CD14-positive monocyte (primary cell): ENCODE data around the gene PLAAT4. TPM values are rescaled to one million over a fixed set of nuclear protein-coding genes. Genes with fewer than 3 reads are reported as not detected.
A peak's percentile ranks its signal among the peaks of the same experiment; 100 is the strongest.

Source experiments
- DNase-seq, 3 donors: peaks; one replicate each; pipeline ENCODE4 v3.0.0-alpha.2; 2011 to 2022
- H2AFZ ChIP-seq: 2 replicates; pipeline ENCODE4 v1.6.0; 2012; ENCODE audit warnings: mild to moderate bottlenecking, low read depth, low read length, inconsistent platforms; ENCODE audit not compliant: insufficient read depth, poor library complexity, severe bottlenecking
- H3K27ac ChIP-seq, 2 donors: 1 replicate in 1 of 2; 2 replicates in 1 of 2; pipeline ENCODE4 v1.5.1; 2012 to 2013; ENCODE audit warnings: low read length in 2 of 2, control low read depth in 1 of 2, inconsistent platforms in 1 of 2, low read depth in 1 of 2, mild to moderate bottlenecking in 1 of 2
- H3K27me3 ChIP-seq, 2 donors: one replicate each; pipeline versions ENCODE4 v1.6.0 to v1.6.1; 2011 to 2013; ENCODE audit warnings: low read length in 2 of 2; ENCODE audit not compliant: control insufficient read depth in 2 of 2, insufficient read depth in 2 of 2
- H3K36me3 ChIP-seq, 2 donors: replicated peaks in 1 of 2; 1 replicate in 1 of 2; 2 replicates in 1 of 2; pipeline versions ENCODE4 v1.5.1 to v1.6.1; 2012 to 2013; ENCODE audit warnings: low read length in 2 of 2, control low read depth in 1 of 2, inconsistent platforms in 1 of 2, mild to moderate bottlenecking in 1 of 2; ENCODE audit not compliant: insufficient read depth in 2 of 2, control insufficient read depth in 1 of 2
- H3K4me1 ChIP-seq, 2 donors: 1 replicate in 1 of 2; 2 replicates in 1 of 2; pipeline versions ENCODE4 v1.5.1 to v1.6.1; 2012 to 2013; ENCODE audit warnings: low read length in 2 of 2, control low read depth in 1 of 2, inconsistent platforms in 1 of 2, mild to moderate bottlenecking in 1 of 2, moderate library complexity in 1 of 2; ENCODE audit not compliant: insufficient read depth in 2 of 2, control insufficient read depth in 1 of 2
- H3K4me2 ChIP-seq: replicated peaks from 2 replicates; pipeline ENCODE3; 2012; ENCODE audit warnings: low read length, moderate library complexity, mild to moderate bottlenecking; ENCODE audit not compliant: poor library complexity, severe bottlenecking; ENCODE audit errors: extremely low read depth
- H3K4me3 ChIP-seq, 3 experiments: fragments of 200-600 bp in 1 of 3; sonication (generic) in 1 of 3; replicated peaks in 1 of 3; 1 replicate in 2 of 3; 2 replicates in 1 of 3; pipeline ENCODE4 v1.5.1; 2011 to 2013; ENCODE audit warnings: low read length in 3 of 3, mild to moderate bottlenecking in 3 of 3, control low read depth in 2 of 3, low read depth in 2 of 3, inconsistent platforms in 1 of 3, moderate library complexity in 1 of 3
- H3K79me2 ChIP-seq: 2 replicates; pipeline ENCODE4 v1.6.0; 2012; ENCODE audit warnings: mild to moderate bottlenecking, control low read depth, inconsistent platforms, low read length, moderate library complexity; ENCODE audit not compliant: insufficient read depth
- H3K9ac ChIP-seq: 2 replicates; pipeline ENCODE4 v1.6.0; 2017; ENCODE audit warnings: low read length, mild to moderate bottlenecking; ENCODE audit not compliant: insufficient read depth, poor library complexity, severe bottlenecking
- H3K9me3 ChIP-seq, 2 donors: replicated peaks in 1 of 2; 1 replicate in 1 of 2; 2 replicates in 1 of 2; pipeline versions ENCODE4 v1.5.1 to v1.6.1; 2012 to 2013; ENCODE audit warnings: low read length in 2 of 2, control low read depth in 1 of 2; ENCODE audit not compliant: control insufficient read depth in 1 of 2, insufficient read depth in 1 of 2
- H4K20me1 ChIP-seq: 2 replicates; pipeline ENCODE4 v1.6.0; 2012; ENCODE audit warnings: mild to moderate bottlenecking, low read length, control low read depth, moderate library complexity; ENCODE audit not compliant: insufficient read depth
- H3K27ac Mint-ChIP-seq, 7 donors: one replicate each; pipeline ENCODE4 v1.8.0; 2020; ENCODE audit warnings: mild to moderate bottlenecking in 7 of 7, mixed read lengths in 7 of 7, moderate library complexity in 6 of 7, inconsistent platforms in 2 of 7
- H3K27me3 Mint-ChIP-seq, 3 donors: one replicate each; pipeline ENCODE4 v1.8.0; 2021 to 2022; ENCODE audit warnings: low read depth in 3 of 3, mild to moderate bottlenecking in 3 of 3, mixed read lengths in 3 of 3, moderate library complexity in 3 of 3, inconsistent platforms in 1 of 3
- H3K36me3 Mint-ChIP-seq, 2 donors: one replicate each; pipeline ENCODE4 v1.8.0; 2020; ENCODE audit warnings: mixed read lengths in 2 of 2, inconsistent platforms in 1 of 2, mild to moderate bottlenecking in 1 of 2
- H3K4me1 Mint-ChIP-seq: one replicate; pipeline ENCODE4 v1.8.0; 2020; ENCODE audit warnings: mild to moderate bottlenecking, mixed read lengths
- H3K4me3 Mint-ChIP-seq, 2 donors: one replicate each; pipeline ENCODE4 v1.8.0; 2020; ENCODE audit warnings: mild to moderate bottlenecking in 2 of 2, mixed read lengths in 2 of 2, moderate library complexity in 1 of 2
- H3K9me3 Mint-ChIP-seq, 7 donors: one replicate each; pipeline ENCODE4 v1.8.0; 2020 to 2022; ENCODE audit warnings: mixed read lengths in 7 of 7, mild to moderate bottlenecking in 6 of 7, moderate library complexity in 6 of 7, inconsistent platforms in 2 of 7
- CTCF ChIP-seq: fragments of 200-600 bp; IDR thresholded peaks from one replicate; pipeline ENCODE4 v1.8.0; 2022; ENCODE audit warnings: antibody characterized with exemption, mild to moderate bottlenecking
- WGBS: methylation state at CpG from one replicate; pipeline ENCODE4 v1.1.5; 2013; ENCODE audit warnings: missing lambda C conversion rate; ENCODE audit not compliant: insufficient coverage; 5-methylcytosine and 5-hydroxymethylcytosine counted together
- intact Hi-C, 2 donors: fragments of 100-400 bp; cut with micrococcal nuclease; formaldehyde crosslinking; loops; one replicate each; pipeline versions ENCODE4 v1.15.0 to v1.15.1; 2023
- polyA plus RNA-seq, 3 donors: library from polyadenylated mRNA; depleted of rRNA in 1 of 3; unstranded in 2 of 3; stranded (reverse) in 1 of 3; fragments of 300-500 nt in 2 of 3; fragments of >200 nt in 1 of 3; fragmentation: Illumina TruSeq in 2 of 3; gene quantifications; 1 replicate in 2 of 3; 2 replicates in 1 of 3; pipeline ENCODE4 v1.2.3, GENCODE V29; 2012 to 2021

PLAAT4 gene
- polyA plus RNA-seq, 3 donors: 55.2 to 119 (median 101) TPM

GRCh38 chr11:63503492-63503891 lies 33.1 kb upstream of the PLAAT4 start:
- Histone ChIP-seq H3K36me3 (peaks cover 0 to 2% of the 10 kb centered on the region in 2 donors), H3K79me2 (peaks cover 22% of the 10 kb centered on the region), H3K27me3 (no peaks in the 10 kb centered on the region), H3K4me3 (peak overlapping the region in 2 of 3 experiments; percentile 13 to 79), H3K4me2 (peak overlapping the region; percentile 87), H3K9ac (peak overlapping the region; percentile 4), H3K9me3 (peaks cover 12 to 18% of the 10 kb centered on the region in 2 donors), H3K27ac (peak overlapping the region; percentile 50 to 79), H4K20me1 (no peaks in the 10 kb centered on the region), H2AFZ (no peak overlapping the region), H3K4me1 (peaks cover 69% of the 10 kb centered on the region in 2 donors)
- Mint-ChIP-seq H3K4me1 (peaks cover 67% of the 10 kb centered on the region), H3K9me3 (peaks cover 15 to 30% (median 25%) of the 10 kb centered on the region in 7 donors), H3K27ac (peak overlapping the region; percentile 88 to 98 (median 95)), H3K27me3 (peaks cover 0 to 2% (median 0%) of the 10 kb centered on the region in 3 donors), H3K36me3 (peaks cover 11 to 12% of the 10 kb centered on the region in 2 donors), H3K4me3 (peak overlapping the region; percentile 54 to 82)
- intact Hi-C loops: loop anchor here (5.0 to 10.0 kb wide), 2 partner anchors 59 to 121 kb away; partner anchors contain the start of gene PLAAT2 (in 1 of the 2)
- peak; percentile 71 to 86 (median 78) for DNase-seq
- no peak for TF ChIP-seq CTCF
- 0% methylated on average over 3 of the region's 6 CpGs for WGBS

- H3K27ac ChIP-seq: peak overlapping the region in 1 of 2 donors; percentile 79
- TF ChIP-seq CTCF: no peak
- H3K4me2 ChIP-seq: peak overlapping the region; percentile 87
- no peaks in the 10 kb centered on the region for H4K20me1 ChIP-seq
- no peak overlapping the region for H2AFZ ChIP-seq
- H3K27me3 ChIP-seq: no peaks in the 10 kb centered on the region
- Mint-ChIP-seq H3K4me1 (peaks cover 71% of the 10 kb centered on the region), H3K27me3 (peaks cover 0 to 2% (median 0%) of the 10 kb centered on the region in 3 donors), H3K27ac (peak overlapping the region; percentile 88 to 98 (median 95)), H3K9me3 (peaks cover 11 to 26% (median 21%) of the 10 kb centered on the region in 7 donors), H3K36me3 (peaks cover 11 to 17% of the 10 kb centered on the region in 2 donors), H3K4me3 (peak overlapping the region in 1 of 2 donors; percentile 53)
- no peak overlapping the region for H3K9ac ChIP-seq
- peaks cover 74% of the 10 kb centered on the region in 2 donors for H3K4me1 ChIP-seq
- H3K36me3 ChIP-seq: peaks cover 1 to 8% of the 10 kb centered on the region in 2 donors
- peaks cover 22% of the 10 kb centered on the region for H3K79me2 ChIP-seq
- intact Hi-C loops: loop anchor here (5.0 to 10.0 kb wide), 2 partner anchors 58 to 121 kb away; partner anchors contain the start of gene PLAAT2 (in 1 of the 2)
- peak overlapping the region in 1 of 3 experiments; percentile 79 for H3K4me3 ChIP-seq
- WGBS: 100% methylated on average over 1 of the region's 1 CpG
- peaks cover 11 to 18% of the 10 kb centered on the region in 2 donors for H3K9me3 ChIP-seq
- no peak for DNase-seq
These were observed 32.6 kb upstream of the PLAAT4 start for GRCh38 chr11:63504054-63504453.
